Activated T-helper 9 cell treated with anti-CD3 and anti-CD28 coated beads, Interleukin-2, amount 50 U/mL, for 16 hours (primary cell): ENCODE measurements around the gene TSACC.

Experiments used
- DNase-seq: peaks from one replicate; pipeline ENCODE4 v3.0.0-alpha.2; 2020; ENCODE audit warnings: low read depth

Gene TSACC

DNA sequence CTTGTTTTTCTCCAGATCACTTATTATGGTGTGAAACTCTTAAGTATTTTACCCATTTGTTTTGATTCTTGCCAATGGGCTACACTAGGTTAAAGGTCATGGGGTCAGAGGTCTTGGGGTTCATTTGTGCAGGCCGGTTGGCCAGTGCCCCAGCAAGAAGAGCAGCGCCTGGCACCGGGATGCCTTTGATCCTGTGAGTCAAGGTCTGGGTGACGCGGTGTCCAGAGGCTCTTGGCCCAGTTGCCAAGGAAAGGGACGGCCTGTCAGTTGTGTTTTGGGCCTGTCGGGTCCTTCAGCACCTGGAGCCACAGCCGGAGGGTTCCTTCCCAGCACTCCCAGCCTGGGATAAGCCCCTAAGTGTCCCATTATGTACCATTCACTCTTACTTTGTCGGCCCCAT lies 55.8 kb downstream of the TSACC start:
- DNase-seq, result no peak

DNA sequence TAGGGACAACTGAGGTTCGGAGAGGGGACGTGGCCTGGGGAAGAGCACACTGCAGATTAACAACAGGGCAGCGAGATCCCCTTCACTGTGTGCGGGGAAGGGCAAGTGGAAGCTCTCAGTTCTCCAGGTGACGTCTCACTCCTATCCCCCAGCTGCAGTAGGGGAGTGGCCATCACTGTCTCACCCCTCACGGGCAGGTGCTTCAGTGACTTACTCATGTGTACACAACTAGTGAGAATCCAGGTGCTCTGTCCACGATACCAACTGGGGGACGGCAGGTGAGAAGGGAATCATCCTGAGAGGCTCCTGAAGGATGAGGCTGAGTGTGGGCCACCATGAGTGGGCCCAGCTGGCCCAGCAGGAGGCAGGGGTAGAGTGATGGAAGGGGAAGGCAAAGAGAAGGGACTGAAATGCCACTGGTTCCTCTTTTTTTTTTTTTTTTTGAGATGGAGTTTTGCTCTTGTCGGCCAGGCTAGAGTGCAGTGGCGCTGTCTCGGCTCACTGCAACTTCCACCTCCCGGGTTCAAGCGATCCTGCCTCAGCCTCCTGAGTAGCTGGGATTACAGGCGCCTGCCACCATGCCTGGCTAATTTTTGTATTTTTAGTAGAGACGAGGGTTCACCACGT lies 56.6 kb downstream of the TSACC start:
- no peak for DNase-seq
